Epidermal melanocyte (primary cell): ENCODE data around the gene CD3D.

Experiments used
- DNase-seq: peaks from one replicate; pipeline ENCODE4 v3.0.0; 2011; ENCODE audit warnings: low spot score; ENCODE audit not compliant: insufficient read length

CD3D gene

GRCh38 chr11:118342503-118343161 is at the start of gene CD3D:
TSS of gene CD3D (minus strand) at chr11:118342705. CDS start at chr11:118342607, 98 bp downstream.
- DNase-seq = no peak

GRCh38 chr11:118383657-118384056 is 41.2 kb upstream of the CD3D start:
- DNase-seq = no peak

DNA sequence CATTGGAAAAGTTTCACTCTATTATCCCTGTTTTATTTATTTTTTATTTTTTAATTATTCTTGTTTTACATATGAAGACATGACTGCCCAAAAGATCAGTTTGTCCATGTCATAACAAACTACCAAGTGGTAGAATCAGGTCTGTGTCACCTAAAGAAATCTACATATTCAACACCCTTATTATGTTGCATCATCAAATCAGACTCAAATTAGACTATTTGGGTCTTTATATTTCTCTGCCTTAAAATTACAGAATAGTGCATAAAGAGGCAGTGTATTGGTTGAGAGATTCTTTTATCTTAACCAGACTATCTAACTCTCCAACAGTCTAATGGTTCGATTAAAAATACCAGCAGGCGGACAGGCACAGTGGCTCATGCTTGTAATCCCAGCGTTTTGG is 40.4 kb upstream of the CD3D start:
- no peak for DNase-seq

GRCh38 chr11:118380571-118380970 is 38.1 kb upstream of the CD3D start:
- no peak for DNase-seq

GRCh38 chr11:118379497-118379896 is 37.0 kb upstream of the CD3D start:
- DNase-seq = no peak

GRCh38 chr11:118375978-118376377 is 33.5 kb upstream of the CD3D start:
- no peak for DNase-seq

GRCh38 chr11:118374729-118375128 is 32.2 kb upstream of the CD3D start:
- DNase-seq = no peak

DNA sequence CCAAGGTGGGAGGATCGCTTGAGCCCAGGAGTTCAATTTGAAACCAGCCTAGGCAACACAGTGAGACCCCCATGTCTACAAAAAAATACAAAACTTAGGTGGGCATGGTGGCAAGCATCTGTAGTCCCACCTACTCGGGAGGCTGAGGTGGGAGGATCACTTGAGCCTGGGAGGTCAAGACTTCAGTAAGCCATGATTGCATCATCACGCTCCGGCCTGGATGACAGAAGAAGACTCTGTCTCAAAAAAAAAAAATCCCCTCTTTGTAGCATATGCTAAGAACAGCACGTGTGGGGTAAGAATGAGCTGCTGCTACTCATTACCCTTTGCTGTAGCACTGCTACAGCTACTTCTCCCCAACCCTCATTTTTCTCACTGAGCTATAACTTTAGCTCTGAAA is 31.4 kb upstream of the CD3D start:
- no peak for DNase-seq

DNA sequence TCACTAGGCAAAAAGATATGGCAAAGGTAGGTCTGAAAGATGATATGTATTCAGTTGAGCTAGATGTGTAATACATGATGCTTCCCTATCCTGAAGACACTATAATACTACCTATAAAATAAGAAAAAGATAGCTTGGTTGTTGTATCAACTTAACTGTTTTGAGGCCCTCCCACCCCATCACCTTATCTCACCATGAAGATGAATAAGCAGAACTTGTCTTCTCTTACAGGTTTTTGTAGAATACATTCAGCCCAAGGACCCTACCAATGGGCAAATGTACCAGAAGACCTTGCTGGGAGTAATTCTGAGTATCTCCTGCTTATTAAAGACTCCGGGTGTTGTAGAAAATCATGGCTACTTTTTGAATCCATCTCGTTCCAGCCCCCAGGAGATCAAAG is 30.8 kb upstream of the CD3D start:
- no peak for DNase-seq

- DNase-seq = no peak
These were observed 28.3 kb upstream of the CD3D start for GRCh38 chr11:118370774-118371173.

DNA sequence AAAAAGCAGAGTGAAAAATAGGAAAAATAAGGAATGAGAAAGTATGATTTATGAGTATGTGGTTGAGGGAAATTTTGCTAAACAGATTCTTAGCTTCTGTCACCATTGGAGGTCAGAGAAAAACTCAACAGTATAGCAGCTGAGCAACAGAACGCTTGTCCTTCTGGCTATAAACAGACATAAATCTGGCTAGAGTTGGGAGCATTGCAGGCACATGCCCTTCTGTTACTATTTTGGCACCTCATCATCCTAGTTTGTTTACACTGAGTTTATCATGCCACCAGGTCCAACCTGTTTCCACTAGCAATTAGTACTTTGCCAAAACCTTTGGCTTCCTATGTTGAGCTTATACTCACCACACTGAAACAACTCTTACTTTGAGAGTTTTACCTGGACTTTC is 23.8 kb upstream of the CD3D start:
- DNase-seq = no peak

GRCh38 chr11:118364956-118365615 is 22.6 kb upstream of the CD3D start:
- no peak for DNase-seq

- peak; percentile 53 for DNase-seq
These were observed 16.9 kb upstream of the CD3D start, which contains the start of gene UBE4A for GRCh38 chr11:118359295-118359958. TSS of gene UBE4A (plus strand) at chr11:118359600. CDS start at chr11:118365081, 5,481 bp downstream.

GRCh38 chr11:118358071-118358470 is 15.6 kb upstream of the CD3D start:
- no peak for DNase-seq

DNA sequence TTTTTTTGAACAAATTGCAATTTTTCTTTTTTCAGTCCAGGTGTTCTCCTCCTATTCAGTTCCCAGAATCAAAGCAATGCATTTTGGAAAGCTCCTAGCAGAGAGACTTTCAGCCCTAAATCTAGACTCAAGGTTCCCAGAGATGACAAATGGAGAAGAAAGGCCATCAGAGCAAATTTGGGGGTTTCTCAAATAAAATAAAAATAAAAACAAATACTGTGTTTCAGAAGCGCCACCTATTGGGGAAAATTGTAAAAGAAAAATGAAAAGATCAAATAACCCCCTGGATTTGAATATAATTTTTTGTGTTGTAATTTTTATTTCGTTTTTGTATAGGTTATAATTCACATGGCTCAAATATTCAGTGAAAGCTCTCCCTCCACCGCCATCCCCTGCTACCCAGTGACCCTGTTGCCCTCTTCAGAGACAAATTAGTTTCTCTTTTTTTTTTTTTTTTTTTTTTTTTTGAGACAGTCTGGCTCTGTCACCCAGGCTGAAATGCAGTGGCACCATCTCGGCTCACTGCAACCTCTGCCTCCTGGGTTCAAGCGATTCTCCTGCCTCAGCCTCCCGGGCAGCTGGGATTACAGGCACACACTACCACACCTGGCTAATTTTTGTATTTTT is 10.7 kb upstream of the CD3D start:
- no peak for DNase-seq

DNA sequence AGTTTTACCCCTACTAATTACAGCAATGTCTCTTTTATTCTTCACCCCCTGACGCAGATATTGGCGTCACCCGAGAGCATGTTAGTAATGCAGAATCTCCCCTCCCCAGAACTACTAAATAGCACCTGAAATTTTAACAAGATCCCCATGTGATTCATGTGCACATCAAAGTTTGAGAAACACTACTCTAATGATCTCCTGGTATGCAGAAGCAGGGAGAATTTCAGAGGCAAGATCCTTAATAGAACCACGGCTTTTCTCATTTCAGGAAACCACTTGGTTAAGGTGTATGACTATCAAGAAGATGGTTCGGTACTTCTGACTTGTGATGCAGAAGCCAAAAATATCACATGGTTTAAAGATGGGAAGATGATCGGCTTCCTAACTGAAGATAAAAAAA is 7.0 kb upstream of the CD3D start:
- DNase-seq = no peak

- DNase-seq = no peak
These were observed 1.5 kb upstream of the CD3D start, which contains the start of gene CD3G for GRCh38 chr11:118343981-118344515. TSS of gene CD3G (plus strand) at chr11:118344344. CDS start at chr11:118344424, 80 bp downstream.

DNA sequence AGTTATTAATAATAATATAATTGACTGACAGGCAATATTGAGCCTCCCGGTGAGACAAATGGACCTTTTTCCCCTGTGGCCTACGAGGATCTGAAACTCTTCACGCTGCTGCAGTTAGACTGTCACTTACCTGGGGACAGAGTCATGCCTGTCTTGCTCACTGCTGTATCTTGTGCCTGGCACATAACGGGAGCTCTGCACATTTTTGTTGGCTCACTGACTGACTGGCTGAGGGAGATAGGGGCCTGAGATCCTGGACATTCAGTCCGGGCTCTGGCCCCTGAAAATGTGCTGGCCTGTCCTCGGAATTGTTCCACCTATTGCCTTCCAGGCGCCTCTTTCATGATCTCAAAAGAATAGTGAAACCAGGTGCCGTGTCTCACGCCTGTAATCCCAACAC is 743 bp upstream of the CD3D start:
- DNase-seq = no peak

GRCh38 chr11:118341815-118342489 is 553 bp downstream of the CD3D start:
- DNase-seq = no peak

DNA sequence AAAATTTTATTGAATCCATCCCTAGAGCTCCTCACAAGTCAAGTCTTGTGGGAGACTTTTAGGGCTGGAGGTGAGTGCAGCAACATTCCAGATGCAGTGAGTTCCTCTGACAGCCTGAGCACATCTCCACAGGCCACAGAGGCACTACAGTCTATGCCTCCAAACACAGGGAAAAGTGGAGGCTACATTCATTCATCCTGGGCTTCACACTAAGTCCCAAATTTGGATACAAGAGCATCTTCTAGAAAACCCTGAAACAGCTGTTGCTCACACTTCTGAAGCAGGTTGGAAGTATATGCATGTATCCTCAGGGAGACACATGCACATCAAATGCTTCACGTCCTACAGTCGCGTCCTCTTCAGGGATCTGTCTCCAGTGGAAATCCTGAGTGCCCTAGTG is 1.2 kb downstream of the CD3D start:
- DNase-seq = no peak

GRCh38 chr11:118340449-118340848 is 2.1 kb downstream of the CD3D start:
- no peak for DNase-seq
